ENCODE measurements around the gene TRDMT1.

TRDMT1 gene

GRCh38 chr10:17144032-17144431 is 57.4 kb downstream of the TRDMT1 start:
- WGBS (ENCODE audit: extremely low coverage, insufficient coverage, insufficient read length): no CpG with 5 or more reads among the region's 2 CpGs
- H4K8ac ChIP-seq (ENCODE audit: low read depth, low read length): no peak overlapping the region

GRCh38 chr10:17143055-17143690 is 58.3 kb downstream of the TRDMT1 start:
- no peak overlapping the region for H3K4me3 ChIP-seq (ENCODE audit: low read depth, low read length)
- H2AFZ ChIP-seq (ENCODE audit: insufficient read depth, low read length, poor library complexity): no peak overlapping the region
- H3K27ac ChIP-seq (ENCODE audit: low read depth, low read length): no peak overlapping the region
- H3K4ac ChIP-seq (ENCODE audit: low read depth, low read length): no peak overlapping the region
- H3K4me1 ChIP-seq (ENCODE audit: control insufficient read depth in 1 of 2, insufficient read depth in 2 of 2, low read length in 2 of 2): no peaks in the 10 kb centered on the region
- no peaks in the 10 kb centered on the region for H3K79me1 ChIP-seq (ENCODE audit: low read length)
- WGBS (ENCODE audit: extremely low coverage, insufficient coverage, insufficient read length): no CpG with 5 or more reads among the region's 3 CpGs
- H4K8ac ChIP-seq (ENCODE audit: low read depth, low read length): no peak overlapping the region
- no peak overlapping the region for H3K4me2 ChIP-seq (ENCODE audit: low read length)
- no peak overlapping the region for H3K14ac ChIP-seq (ENCODE audit: low read length)
- H4K12ac ChIP-seq (ENCODE audit: low read depth, low read length): no peak overlapping the region
- no peak overlapping the region for H3K23ac ChIP-seq (ENCODE audit: low read length)
- no peaks in the 10 kb centered on the region for H3K79me2 ChIP-seq (ENCODE audit: control insufficient read depth, insufficient read depth, low read length, poor library complexity)
- no peak overlapping the region for H4K91ac ChIP-seq (ENCODE audit: low read depth, low read length)
- no peaks in the 10 kb centered on the region for H3K9me3 ChIP-seq (ENCODE audit: insufficient read depth, low read depth, low read length)
- no peaks in the 10 kb centered on the region for H3K27me3 ChIP-seq (ENCODE audit: insufficient read depth, low read length)
- no peak overlapping the region for H2AK5ac ChIP-seq (ENCODE audit: low read length)
- no peaks in the 10 kb centered on the region for H3K36me3 ChIP-seq (ENCODE audit: control insufficient read depth in 1 of 2, insufficient read depth in 2 of 2, low read length in 2 of 2)
- no peak overlapping the region for H2BK12ac ChIP-seq (ENCODE audit: low read length)
- DNase-seq: no peak
- no peak overlapping the region for H3K9ac ChIP-seq (ENCODE audit: low read length)
- H2BK5ac ChIP-seq (ENCODE audit: low read depth, low read length, poor library complexity): no peak overlapping the region
- no peak overlapping the region for H2BK120ac ChIP-seq (ENCODE audit: insufficient read depth, low read length, poor library complexity)
- no peak overlapping the region for H3K18ac ChIP-seq (ENCODE audit: low read length)

More at GRCh38 chr10:17144032-17144431, 57.4 kb downstream of the TRDMT1 start:
- no peak overlapping the region for H4K91ac ChIP-seq (ENCODE audit: low read depth, low read length)
- H2BK12ac ChIP-seq (ENCODE audit: low read length): no peak overlapping the region
- no peak overlapping the region for H2AFZ ChIP-seq (ENCODE audit: insufficient read depth, low read length, poor library complexity)
- no peak overlapping the region for H4K12ac ChIP-seq (ENCODE audit: low read depth, low read length)
- no peaks in the 10 kb centered on the region for H3K4me1 ChIP-seq (ENCODE audit: control insufficient read depth in 1 of 2, insufficient read depth in 2 of 2, low read length in 2 of 2)
- H3K79me1 ChIP-seq (ENCODE audit: low read length): no peaks in the 10 kb centered on the region
- H3K23ac ChIP-seq (ENCODE audit: low read length): no peak overlapping the region
- no peaks in the 10 kb centered on the region for H3K9me3 ChIP-seq (ENCODE audit: insufficient read depth, low read depth, low read length)
- no peak overlapping the region for H3K4ac ChIP-seq (ENCODE audit: low read depth, low read length)
- no peak for DNase-seq
- H2AK5ac ChIP-seq (ENCODE audit: low read length): no peak overlapping the region
- no peak overlapping the region for H2BK5ac ChIP-seq (ENCODE audit: low read depth, low read length, poor library complexity)
- no peak overlapping the region for H3K27ac ChIP-seq (ENCODE audit: low read depth, low read length)
- no peak overlapping the region for H3K4me3 ChIP-seq (ENCODE audit: low read depth, low read length)
- no peak overlapping the region for H3K18ac ChIP-seq (ENCODE audit: low read length)
- H3K9ac ChIP-seq (ENCODE audit: low read length): no peak overlapping the region
- no peak overlapping the region for H2BK120ac ChIP-seq (ENCODE audit: insufficient read depth, low read length, poor library complexity)
- H3K14ac ChIP-seq (ENCODE audit: low read length): no peak overlapping the region
- H3K79me2 ChIP-seq (ENCODE audit: control insufficient read depth, insufficient read depth, low read length, poor library complexity): no peaks in the 10 kb centered on the region
- no peaks in the 10 kb centered on the region for H3K27me3 ChIP-seq (ENCODE audit: insufficient read depth, low read length)
- H3K36me3 ChIP-seq (ENCODE audit: control insufficient read depth in 1 of 2, insufficient read depth in 2 of 2, low read length in 2 of 2): no peaks in the 10 kb centered on the region
- H3K4me2 ChIP-seq (ENCODE audit: low read length): no peak overlapping the region

- WGBS (ENCODE audit: extremely low coverage, insufficient coverage, insufficient read length): no CpG with 5 or more reads among the region's 1 CpG
- no peak overlapping the region for H3K4me3 ChIP-seq (ENCODE audit: low read depth, low read length)
- H3K4me2 ChIP-seq (ENCODE audit: low read length): no peak overlapping the region
- no peak overlapping the region for H3K9ac ChIP-seq (ENCODE audit: low read length)
- H2AFZ ChIP-seq (ENCODE audit: insufficient read depth, low read length, poor library complexity): no peak overlapping the region
- no peaks in the 10 kb centered on the region for H3K79me2 ChIP-seq (ENCODE audit: control insufficient read depth, insufficient read depth, low read length, poor library complexity)
- no peaks in the 10 kb centered on the region for H3K79me1 ChIP-seq (ENCODE audit: low read length)
- H3K4ac ChIP-seq (ENCODE audit: low read depth, low read length): no peak overlapping the region
- no peak overlapping the region for H3K23ac ChIP-seq (ENCODE audit: low read length)
- H3K36me3 ChIP-seq (ENCODE audit: control insufficient read depth in 1 of 2, insufficient read depth in 2 of 2, low read length in 2 of 2): no peaks in the 10 kb centered on the region
- DNase-seq: no peak
- no peak overlapping the region for H3K18ac ChIP-seq (ENCODE audit: low read length)
- H2BK5ac ChIP-seq (ENCODE audit: low read depth, low read length, poor library complexity): no peak overlapping the region
- H3K27ac ChIP-seq (ENCODE audit: low read depth, low read length): no peak overlapping the region
- H2AK5ac ChIP-seq (ENCODE audit: low read length): no peak overlapping the region
- H3K27me3 ChIP-seq (ENCODE audit: insufficient read depth, low read length): no peaks in the 10 kb centered on the region
- no peaks in the 10 kb centered on the region for H3K9me3 ChIP-seq (ENCODE audit: insufficient read depth, low read depth, low read length)
- H4K8ac ChIP-seq (ENCODE audit: low read depth, low read length): no peak overlapping the region
- H2BK12ac ChIP-seq (ENCODE audit: low read length): no peak overlapping the region
- no peaks in the 10 kb centered on the region for H3K4me1 ChIP-seq (ENCODE audit: control insufficient read depth in 1 of 2, insufficient read depth in 2 of 2, low read length in 2 of 2)
- H4K91ac ChIP-seq (ENCODE audit: low read depth, low read length): no peak overlapping the region
- H4K12ac ChIP-seq (ENCODE audit: low read depth, low read length): no peak overlapping the region
- H3K14ac ChIP-seq (ENCODE audit: low read length): no peak overlapping the region
- H2BK120ac ChIP-seq (ENCODE audit: insufficient read depth, low read length, poor library complexity): no peak overlapping the region
These were observed 59.8 kb downstream of the TRDMT1 start for GRCh38 chr10:17141504-17142229.

- Histone ChIP-seq H4K12ac (ENCODE audit: low read depth, low read length) (no peak overlapping the region), H3K79me1 (ENCODE audit: low read length) (no peaks in the 10 kb centered on the region), H3K27ac (ENCODE audit: low read depth, low read length) (no peak overlapping the region), H3K9ac (ENCODE audit: low read length) (no peak overlapping the region), H3K36me3 (ENCODE audit: control insufficient read depth in 1 of 2, insufficient read depth in 2 of 2, low read length in 2 of 2) (no peaks in the 10 kb centered on the region), H3K18ac (ENCODE audit: low read length) (no peak overlapping the region), H3K79me2 (ENCODE audit: control insufficient read depth, insufficient read depth, low read length, poor library complexity) (no peaks in the 10 kb centered on the region), H3K23ac (ENCODE audit: low read length) (no peak overlapping the region), H4K8ac (ENCODE audit: low read depth, low read length) (no peak overlapping the region), H2AK5ac (ENCODE audit: low read length) (no peak overlapping the region), H3K27me3 (ENCODE audit: insufficient read depth, low read length) (no peaks in the 10 kb centered on the region), H3K9me3 (ENCODE audit: insufficient read depth, low read depth, low read length) (no peaks in the 10 kb centered on the region), H3K4me1 (ENCODE audit: control insufficient read depth in 1 of 2, insufficient read depth in 2 of 2, low read length in 2 of 2) (no peaks in the 10 kb centered on the region), H2AFZ (ENCODE audit: insufficient read depth, low read length, poor library complexity) (no peak overlapping the region), H2BK12ac (ENCODE audit: low read length) (no peak overlapping the region), H2BK120ac (ENCODE audit: insufficient read depth, low read length, poor library complexity) (no peak overlapping the region), H3K4me3 (ENCODE audit: low read depth, low read length) (no peak overlapping the region), H4K91ac (ENCODE audit: low read depth, low read length) (no peak overlapping the region), H3K14ac (ENCODE audit: low read length) (no peak overlapping the region), H2BK5ac (ENCODE audit: low read depth, low read length, poor library complexity) (no peak overlapping the region), H3K4ac (ENCODE audit: low read depth, low read length) (no peak overlapping the region), H3K4me2 (ENCODE audit: low read length) (no peak overlapping the region)
- DNase-seq: no peak
These were observed 61.1 kb downstream of the TRDMT1 start for GRCh38 chr10:17140386-17140761.

Data from trophoblast cell (in vitro differentiated cells and primary cell).